Activated T-cell treated with anti-CD3 and anti-CD28 coated beads for 4 hours (primary cell): ENCODE results near the gene PI4KA.
"Not testable (repeated sequence)": the region's sequence is repeated elsewhere in the genome, so short reads cannot be mapped to it uniquely, and the experiment has no call there.

ENCODE experiments used
- DNase-seq: peaks from one replicate; pipeline ENCODE4 v3.0.0-alpha.2; 2020

Gene PI4KA

GRCh38 chr22:20662524-20663036, 196.0 kb downstream of the PI4KA start:
- DNase-seq = not testable (repeated sequence)

DNA sequence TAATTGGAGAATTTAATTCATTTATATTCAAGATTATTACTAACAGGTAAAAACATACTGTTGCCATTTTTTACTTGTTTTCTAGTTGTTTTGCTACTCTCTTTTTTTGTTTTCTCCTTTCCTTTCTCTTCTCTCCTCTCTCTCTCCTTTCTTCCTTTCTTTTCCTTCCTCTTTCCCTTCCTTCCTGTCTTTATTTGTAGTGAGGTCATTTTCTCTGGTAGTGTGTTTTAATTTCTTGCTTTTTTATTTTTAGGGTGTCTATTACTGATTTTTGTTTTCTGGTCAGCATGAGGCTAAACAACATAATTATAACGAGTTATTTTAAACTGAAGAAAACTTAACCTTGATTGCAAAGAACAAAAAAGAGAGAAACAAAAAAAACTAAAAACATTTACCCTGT, 197.1 kb downstream of the PI4KA start:
- no peak for DNase-seq

DNA sequence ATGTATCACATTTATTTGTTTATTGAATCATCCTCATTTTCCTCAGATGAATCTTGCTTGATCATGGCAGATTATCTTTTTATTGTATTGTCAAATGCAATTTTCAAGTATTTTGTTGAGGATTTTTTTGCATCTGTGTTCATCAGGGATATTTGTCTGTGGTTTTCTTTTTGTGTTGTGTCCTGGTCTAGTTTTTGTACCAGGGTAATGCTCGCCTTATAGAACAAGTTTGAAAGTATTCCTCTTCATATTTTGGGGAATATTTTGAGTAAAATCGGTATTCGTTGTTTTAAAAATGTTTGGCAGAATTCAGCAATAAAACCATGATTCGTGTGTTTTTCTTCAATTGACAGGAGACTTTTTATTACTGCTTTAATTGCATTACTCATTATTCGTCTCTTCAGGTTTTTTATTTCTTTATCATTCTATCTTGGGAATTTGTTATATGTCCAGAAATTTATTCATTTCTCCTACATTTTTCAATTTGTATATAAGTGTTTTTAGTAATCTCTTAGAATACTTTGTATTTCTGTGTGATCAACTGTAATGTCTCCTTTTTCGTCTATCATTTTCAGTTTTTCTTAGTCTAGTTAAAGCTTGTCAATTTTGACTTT, 198.1 kb downstream of the PI4KA start:
- no peak for DNase-seq

- DNase-seq = no peak
Observed at GRCh38 chr22:20659920-20660319, 198.7 kb downstream of the PI4KA start.

DNA sequence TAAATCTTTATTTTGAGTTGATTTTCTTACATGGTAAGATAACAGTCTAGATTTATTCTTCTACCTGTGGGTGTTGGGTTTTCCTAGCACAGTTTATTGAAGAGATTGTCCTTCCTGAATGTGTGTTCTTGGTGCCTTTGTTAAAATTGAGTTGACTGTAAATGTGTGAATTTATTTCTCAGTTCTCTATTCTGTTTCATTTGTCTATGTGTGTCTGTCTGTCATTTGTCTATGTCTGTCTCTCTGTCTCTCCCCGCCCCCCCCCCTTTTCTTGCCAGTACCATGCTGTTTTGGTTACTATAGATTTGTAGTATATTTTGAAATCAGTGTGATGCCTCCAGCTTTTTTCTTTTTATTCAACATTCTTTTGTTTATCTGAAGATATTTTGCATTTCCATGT, 199.4 kb downstream of the PI4KA start:
- DNase-seq = no peak

GRCh38 chr22:20658433-20659222, 200.0 kb downstream of the PI4KA start:
- DNase-seq = no peak

DNA sequence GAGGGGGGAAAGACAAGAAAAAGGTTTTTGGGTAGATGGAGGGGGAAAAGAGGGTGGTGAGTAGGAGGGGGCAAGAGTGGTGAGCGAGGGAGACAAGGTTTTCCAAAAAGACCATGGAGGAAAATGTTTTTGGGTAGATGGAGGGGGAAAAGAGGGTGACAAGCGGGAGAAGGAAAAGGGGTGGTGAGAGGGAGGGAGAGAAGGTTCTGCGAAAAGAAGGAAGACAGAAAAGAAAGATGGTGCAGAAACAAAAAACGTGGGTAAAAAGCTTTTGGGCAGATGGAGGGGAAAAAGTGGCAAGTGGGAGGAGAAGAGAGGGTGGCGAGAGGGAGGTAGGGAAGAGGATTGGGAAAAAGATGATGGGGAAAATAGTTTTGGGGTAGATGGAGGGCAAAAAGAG, 200.6 kb downstream of the PI4KA start:
- no peak for DNase-seq
